Suprapubic skin (tissue), 4 donors: ENCODE data around the gene C3orf22. TPM values are rescaled to one million over a fixed set of nuclear protein-coding genes. Genes with fewer than 3 reads are reported as not detected.

Source experiments
- DNase-seq, 2 donors: peaks; one replicate each; pipeline ENCODE4 v3.0.0-alpha.2; 2019; ENCODE audit warnings: low spot score in 2 of 2
- H3K27ac ChIP-seq: fragments of 200-600 bp; sonication (generic); one replicate; pipeline ENCODE4 v1.5.1; 2019
- H3K27me3 ChIP-seq: fragments of 200-600 bp; sonication (generic); one replicate; pipeline ENCODE4 v1.5.1; 2019
- H3K36me3 ChIP-seq: fragments of 200-600 bp; sonication (generic); one replicate; pipeline ENCODE4 v1.5.1; 2019
- H3K4me1 ChIP-seq: fragments of 200-600 bp; sonication (generic); one replicate; pipeline ENCODE4 v1.5.1; 2019
- H3K4me3 ChIP-seq: fragments of 200-600 bp; sonication (generic); one replicate; pipeline ENCODE4 v1.5.1; 2019; ENCODE audit warnings: mild to moderate bottlenecking
- H3K9me3 ChIP-seq: fragments of 200-600 bp; sonication (generic); one replicate; pipeline ENCODE4 v1.5.1; 2019
- EP300 ChIP-seq: sonication (generic); formaldehyde crosslinking; IDR thresholded peaks from one replicate; pipeline ENCODE4 v1.6.1; 2017; ENCODE audit warnings: antibody characterized with exemption
- POLR2A ChIP-seq, 2 donors: fragments of 450-650 bp; IDR thresholded peaks; one replicate each; pipeline ENCODE4 v1.6.1; 2017; ENCODE audit warnings: antibody characterized with exemption in 2 of 2, mild to moderate bottlenecking in 2 of 2, moderate library complexity in 2 of 2
- POLR2AphosphoS5 ChIP-seq, 3 donors: sonication (generic); formaldehyde crosslinking; IDR thresholded peaks; one replicate each; pipeline ENCODE4 v1.6.1; 2017; ENCODE audit warnings: antibody characterized with exemption in 3 of 3
- WGBS: methylation state at CpG from one replicate; pipeline ENCODE4 v1.1.5; 2018; 5-methylcytosine and 5-hydroxymethylcytosine counted together
- total RNA-seq, 4 donors: library from RNA; depleted of rRNA; stranded (reverse); fragments of >200 nt; gene quantifications; one replicate each; pipeline ENCODE4 v1.1.0, GENCODE V29; 2016
- TF ChIP-seq, protein P1 (sequence below), 2 donors: fragments of 200-600 bp in 1 of 2; fragments of 450-650 bp in 1 of 2; sonication (generic) in 1 of 2; IDR thresholded peaks; one replicate each; pipeline ENCODE4 v1.5.1; 2016 to 2019; ENCODE audit warnings: antibody characterized with exemption in 2 of 2, mild to moderate bottlenecking in 1 of 2, moderate library complexity in 1 of 2

C3orf22 gene
- total RNA-seq, 4 donors from 2014 or later: not detected

DNA sequence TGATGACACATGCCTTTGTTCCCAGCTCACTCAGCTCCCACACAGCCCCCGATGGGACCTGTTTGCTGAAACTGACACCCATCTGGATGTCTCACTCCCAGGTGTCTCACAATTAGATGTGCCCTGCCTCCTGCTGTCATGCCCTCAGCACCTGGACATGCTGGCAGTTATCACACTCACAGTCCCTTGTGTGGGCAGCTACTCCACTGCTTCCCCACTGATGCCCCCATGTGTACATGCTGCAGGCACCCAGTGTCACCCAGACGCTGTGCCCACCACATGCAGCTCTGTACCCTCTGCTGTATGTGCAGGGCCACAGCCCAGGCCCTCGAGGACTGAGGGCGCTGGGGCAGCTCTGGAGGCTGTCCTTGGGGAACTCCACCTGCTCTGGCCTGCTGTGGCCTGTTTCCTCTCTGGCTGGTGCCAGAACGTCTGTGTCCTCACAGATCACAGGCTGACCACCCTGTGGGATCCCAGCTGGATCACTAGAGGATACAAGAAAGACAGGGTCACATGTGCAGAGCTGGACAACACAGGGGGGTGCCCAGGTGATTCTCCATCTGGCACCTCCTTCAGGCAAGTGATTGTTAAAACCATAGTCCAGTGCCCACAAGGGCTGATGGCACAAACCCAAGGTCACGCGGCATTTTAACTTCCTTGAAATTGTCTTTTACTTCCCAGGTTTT lies 14.0 kb downstream of the C3orf22 start:
- no peak overlapping the region for H3K27ac ChIP-seq
- no peaks in the 10 kb centered on the region for H3K9me3 ChIP-seq
- DNase-seq: peak; percentile 21 to 63
- H3K4me1 ChIP-seq: peaks cover 9% of the 10 kb centered on the region
- H3K36me3 ChIP-seq: no peaks in the 10 kb centered on the region
- H3K4me3 ChIP-seq: no peak overlapping the region
- H3K27me3 ChIP-seq: peaks cover 28% of the 10 kb centered on the region
- TF ChIP-seq EP300: no peak
- TF ChIP-seq POLR2AphosphoS5 (IDR thresholded peaks at IDR 0.05): no peak
- TF ChIP-seq, protein P1, sequence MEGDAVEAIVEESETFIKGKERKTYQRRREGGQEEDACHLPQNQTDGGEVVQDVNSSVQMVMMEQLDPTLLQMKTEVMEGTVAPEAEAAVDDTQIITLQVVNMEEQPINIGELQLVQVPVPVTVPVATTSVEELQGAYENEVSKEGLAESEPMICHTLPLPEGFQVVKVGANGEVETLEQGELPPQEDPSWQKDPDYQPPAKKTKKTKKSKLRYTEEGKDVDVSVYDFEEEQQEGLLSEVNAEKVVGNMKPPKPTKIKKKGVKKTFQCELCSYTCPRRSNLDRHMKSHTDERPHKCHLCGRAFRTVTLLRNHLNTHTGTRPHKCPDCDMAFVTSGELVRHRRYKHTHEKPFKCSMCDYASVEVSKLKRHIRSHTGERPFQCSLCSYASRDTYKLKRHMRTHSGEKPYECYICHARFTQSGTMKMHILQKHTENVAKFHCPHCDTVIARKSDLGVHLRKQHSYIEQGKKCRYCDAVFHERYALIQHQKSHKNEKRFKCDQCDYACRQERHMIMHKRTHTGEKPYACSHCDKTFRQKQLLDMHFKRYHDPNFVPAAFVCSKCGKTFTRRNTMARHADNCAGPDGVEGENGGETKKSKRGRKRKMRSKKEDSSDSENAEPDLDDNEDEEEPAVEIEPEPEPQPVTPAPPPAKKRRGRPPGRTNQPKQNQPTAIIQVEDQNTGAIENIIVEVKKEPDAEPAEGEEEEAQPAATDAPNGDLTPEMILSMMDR (IDR thresholded peaks at IDR 0.05): no peak
- no peak for TF ChIP-seq POLR2A (IDR thresholded peaks at IDR 0.05)
- WGBS: 86% methylated on average over 3 of the region's 7 CpGs

DNA sequence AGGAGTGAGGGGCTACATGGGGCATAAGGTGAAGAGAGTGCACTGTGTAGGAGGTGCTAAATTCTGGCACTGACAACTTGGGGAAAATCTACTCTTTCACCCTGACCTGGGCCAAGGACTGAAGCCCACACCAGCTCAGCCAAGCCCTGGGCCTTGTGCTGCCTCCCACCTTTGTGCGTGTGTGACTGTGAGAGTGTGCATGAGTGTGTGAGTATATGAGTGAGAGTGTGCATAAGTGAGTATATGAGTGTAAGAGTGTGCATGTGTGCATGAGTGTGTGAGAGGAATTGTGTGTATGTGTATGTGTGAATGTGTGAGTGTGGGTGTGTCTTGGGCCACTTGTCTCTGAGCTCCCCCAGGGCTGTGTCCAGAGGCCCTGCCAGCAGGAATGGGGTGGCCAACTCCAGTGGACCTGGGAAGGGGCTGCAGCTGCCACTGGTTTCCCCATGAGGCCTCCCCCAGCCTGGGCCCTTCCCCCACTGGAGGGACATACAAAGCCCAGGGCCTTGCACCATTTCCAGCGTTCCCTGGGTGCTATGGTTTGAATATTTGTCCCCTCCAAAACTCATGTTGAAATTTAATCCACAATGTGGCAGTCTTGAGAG lies 15.2 kb downstream of the C3orf22 start:
- Histone ChIP-seq H3K4me3 (no peak overlapping the region), H3K4me1 (peaks cover 9% of the 10 kb centered on the region), H3K36me3 (no peaks in the 10 kb centered on the region), H3K27ac (no peak overlapping the region), H3K27me3 (peaks cover 28% of the 10 kb centered on the region), H3K9me3 (no peaks in the 10 kb centered on the region)
- no peak for TF ChIP-seq POLR2AphosphoS5 (IDR thresholded peaks at IDR 0.05)
- TF ChIP-seq, protein P1 (IDR thresholded peaks at IDR 0.05): no peak
- TF ChIP-seq POLR2A (IDR thresholded peaks at IDR 0.05): no peak
- no peak for TF ChIP-seq EP300
- DNase-seq: peak in 1 of 2 donors; percentile 24
- 96% methylated on average over 2 of the region's 2 CpGs for WGBS

DNA sequence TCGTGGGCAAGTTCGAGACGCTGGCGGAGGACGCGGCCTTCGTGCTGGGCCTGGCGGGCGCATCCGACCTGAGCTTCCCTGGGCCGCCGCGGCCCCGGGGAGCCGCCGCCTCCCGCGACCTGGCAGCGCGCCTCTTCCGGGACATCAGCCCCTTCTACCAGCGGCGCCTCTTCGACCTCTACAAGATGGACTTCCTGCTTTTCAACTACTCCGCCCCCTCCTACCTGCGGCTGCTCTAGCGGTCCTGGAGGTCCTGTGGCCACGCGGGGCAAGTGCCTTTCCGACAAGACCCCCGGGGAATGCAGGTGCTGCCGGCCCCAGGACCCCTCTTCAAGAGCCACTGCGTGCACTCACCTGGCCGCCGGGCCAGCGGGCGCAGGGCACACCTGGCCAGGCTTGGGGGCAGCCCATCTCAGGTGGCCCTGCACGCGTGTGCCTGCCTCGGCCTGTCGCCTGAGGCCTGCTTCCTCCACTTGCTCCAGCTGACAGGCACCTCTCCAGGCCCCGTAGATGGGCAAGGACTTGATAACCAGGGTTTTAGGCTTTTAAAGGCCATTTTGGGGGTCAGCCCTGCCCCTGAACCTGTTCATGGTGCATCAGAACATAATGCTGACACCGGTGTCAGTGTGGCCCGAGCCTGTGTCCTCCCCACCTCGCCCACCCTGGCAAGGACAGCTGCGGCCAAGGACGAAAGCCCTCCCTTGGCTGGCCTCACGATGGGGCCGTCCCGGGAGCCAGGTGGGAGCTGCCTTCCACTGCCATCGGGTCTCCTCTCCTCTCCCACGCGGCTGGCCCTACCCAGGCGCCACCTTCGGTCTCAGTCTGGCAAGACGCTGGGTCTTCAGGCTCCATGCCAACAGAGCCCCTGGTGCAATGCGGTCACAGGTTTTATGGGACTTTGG lies 16.1 kb downstream of the C3orf22 start:
- no peak overlapping the region for H3K27ac ChIP-seq
- peaks cover 9% of the 10 kb centered on the region for H3K4me1 ChIP-seq
- 86% methylated on average over 31 of the region's 57 CpGs for WGBS
- TF ChIP-seq, protein P1 (IDR thresholded peaks at IDR 0.05): no peak
- TF ChIP-seq POLR2AphosphoS5 (IDR thresholded peaks at IDR 0.05) (no peak), EP300 (no peak), POLR2A (IDR thresholded peaks at IDR 0.05) (no peak)
- DNase-seq: peak; percentile 51 to 71
- H3K36me3 ChIP-seq: no peaks in the 10 kb centered on the region
- H3K4me3 ChIP-seq: no peak overlapping the region
- H3K9me3 ChIP-seq: no peaks in the 10 kb centered on the region
- peaks cover 38% of the 10 kb centered on the region for H3K27me3 ChIP-seq

DNA sequence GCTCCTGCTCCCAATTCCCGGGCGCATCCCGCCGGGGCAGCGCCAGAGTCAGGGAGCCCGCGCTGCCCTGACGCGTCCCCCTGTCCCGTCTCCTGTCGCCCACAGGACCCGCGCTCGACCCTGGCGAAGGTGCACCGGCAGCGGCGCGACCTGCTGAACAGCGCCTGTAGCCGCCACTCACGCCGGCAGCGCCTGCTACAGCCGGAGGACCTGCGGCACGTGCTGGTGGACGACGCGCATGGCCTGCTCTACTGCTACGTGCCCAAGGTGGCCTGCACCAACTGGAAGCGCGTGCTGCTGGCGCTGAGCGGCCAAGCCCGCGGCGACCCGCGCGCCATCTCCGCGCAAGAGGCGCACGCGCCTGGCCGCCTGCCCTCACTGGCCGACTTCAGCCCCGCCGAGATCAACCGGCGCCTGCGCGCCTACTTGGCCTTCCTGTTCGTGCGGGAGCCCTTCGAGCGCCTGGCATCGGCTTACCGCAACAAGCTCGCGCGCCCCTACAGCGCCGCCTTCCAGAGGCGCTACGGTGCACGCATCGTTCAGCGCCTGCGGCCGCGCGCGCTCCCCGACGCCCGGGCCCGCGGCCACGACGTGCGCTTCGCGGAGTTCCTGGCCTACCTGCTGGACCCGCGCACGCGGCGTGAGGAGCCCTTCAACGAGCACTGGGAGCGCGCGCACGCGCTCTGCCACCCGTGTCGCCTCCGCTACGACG lies 16.9 kb downstream of the C3orf22 start:
- peak; percentile 32 to 38 for DNase-seq
- no peak overlapping the region for H3K27ac ChIP-seq
- H3K4me1 ChIP-seq: peaks cover 9% of the 10 kb centered on the region
- TF ChIP-seq, protein P1 (IDR thresholded peaks at IDR 0.05): no peak
- H3K27me3 ChIP-seq: peaks cover 46% of the 10 kb centered on the region
- no peaks in the 10 kb centered on the region for H3K9me3 ChIP-seq
- H3K36me3 ChIP-seq: no peaks in the 10 kb centered on the region
- 40% methylated on average over 37 of the region's 101 CpGs for WGBS
- no peak overlapping the region for H3K4me3 ChIP-seq
